ENCODE measurements around the gene OR51B2. TPM values are rescaled to one million over a fixed set of nuclear protein-coding genes. Genes with fewer than 3 reads are reported as not detected.

Gene OR51B2
- total RNA-seq, 1 experiment from 2014 or later, result not detected

DNA sequence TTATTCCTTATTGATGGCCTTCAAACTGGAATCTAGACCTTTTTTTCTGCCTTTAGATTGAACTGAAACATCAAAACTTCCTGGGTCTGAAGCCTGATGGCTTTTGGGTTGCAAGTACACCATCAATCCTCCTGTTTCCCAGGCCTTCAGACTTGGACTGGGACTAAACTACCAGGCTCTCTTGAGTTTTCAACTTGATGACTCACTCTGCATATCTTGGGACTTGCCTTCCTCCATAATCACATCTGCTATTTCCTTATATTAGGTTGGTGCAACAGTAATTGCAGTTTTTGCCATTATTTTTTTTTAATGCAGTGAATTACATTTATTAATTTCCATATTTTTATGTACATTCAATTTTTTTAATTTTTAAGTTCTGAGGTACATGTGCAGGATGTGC is 12.2 kb upstream of the OR51B2 start:
- no peak overlapping the region for H2AFZ ChIP-seq (ENCODE audit: low read length)

More for the DNA sequence above, 12.2 kb upstream of the OR51B2 start:
- Mint-ChIP-seq H3K4me3 (no peak overlapping the region), H3K36me3 (ENCODE audit: insufficient read depth in 1 of 3, low read depth in 3 of 3) (no peaks in the 10 kb centered on the region), H3K9me3 (no peaks in the 10 kb centered on the region), H3K27me3 (ENCODE audit: low read depth) (no peaks in the 10 kb centered on the region), H3K4me1 (no peaks in the 10 kb centered on the region), H3K27ac (no peak overlapping the region)
- Histone ChIP-seq H4K8ac (replicated peaks; ENCODE audit: insufficient read length, low read depth, low read length) (no peak overlapping the region), H2BK5ac (ENCODE audit: insufficient read length, low read length) (no peak overlapping the region), H3K27ac (ENCODE audit: insufficient read length, low read depth, low read length) (no peak overlapping the region), H3K79me1 (ENCODE audit: insufficient read depth, low read depth, low read length, poor library complexity, severe bottlenecking) (no peaks in the 10 kb centered on the region), H3K9me3 (ENCODE audit: control insufficient read depth, low read depth, low read length) (no peaks in the 10 kb centered on the region), H3K79me2 (ENCODE audit: insufficient read depth, low read length) (no peaks in the 10 kb centered on the region), H3K27me3 (ENCODE audit: insufficient read depth, low read length) (no peaks in the 10 kb centered on the region), H2BK20ac (ENCODE audit: low read depth, low read length, poor library complexity, severe bottlenecking) (no peak overlapping the region), H3K4me2 (ENCODE audit: insufficient read depth, insufficient read length, low read length) (no peak overlapping the region), H2AK5ac (ENCODE audit: insufficient read length, low read length) (no peak overlapping the region), H2BK15ac (ENCODE audit: low read depth, low read length) (no peak overlapping the region), H3K9ac (ENCODE audit: extremely low read depth, insufficient read length, low read length) (no peak overlapping the region), H3K4me1 (ENCODE audit: insufficient read depth, low read length) (no peaks in the 10 kb centered on the region), H3K4ac (ENCODE audit: low read depth, low read length) (no peak overlapping the region), H4K91ac (ENCODE audit: insufficient read length, low read depth, low read length) (no peak overlapping the region), H2BK120ac (ENCODE audit: low read depth, low read length, poor library complexity, severe bottlenecking) (no peak overlapping the region), H3K56ac (ENCODE audit: insufficient read length, low read depth, low read length) (no peak overlapping the region), H4K20me1 (ENCODE audit: control insufficient read depth, insufficient read depth, insufficient read length) (no peaks in the 10 kb centered on the region), H4K5ac (ENCODE audit: insufficient read length, low read depth, low read length) (no peak overlapping the region), H3K14ac (ENCODE audit: insufficient read depth, low read length) (no peak overlapping the region), H3K23ac (ENCODE audit: insufficient read length, low read depth, low read length) (no peak overlapping the region), H2BK12ac (ENCODE audit: insufficient read length, low read depth, low read length) (no peak overlapping the region), H3K23me2 (ENCODE audit: insufficient read length, low read depth, low read length, poor library complexity, severe bottlenecking) (no peaks in the 10 kb centered on the region), H3K18ac (ENCODE audit: insufficient read length, low read depth, low read length) (no peak overlapping the region), H3T11ph (ENCODE audit: low read length) (no peak overlapping the region)
- DNase-seq, result no peak
- no peak for TF ChIP-seq CTCF (conservative IDR thresholded peaks at IDR 0.05)
